H9 (cell line): ENCODE data around the gene SLC35B3. TPM values are rescaled to one million over a fixed set of nuclear protein-coding genes. Genes with fewer than 3 reads are reported as not detected.
A peak's percentile ranks its signal among the peaks of the same experiment; 100 is the strongest.

Experiments
- DNase-seq: peaks from one replicate; pipeline ENCODE4 v3.0.0-alpha.2; 2017
- H2AFZ ChIP-seq: one replicate; pipeline ENCODE4 v1.6.1; 2013; ENCODE audit warnings: mild to moderate bottlenecking, low read length, control low read depth, moderate library complexity
- H2AK5ac ChIP-seq: 2 replicates; pipeline ENCODE4 v1.6.1; 2013; ENCODE audit warnings: low read length, control low read depth, mixed read lengths; ENCODE audit not compliant: insufficient read length
- H2BK120ac ChIP-seq: one replicate; pipeline ENCODE4 v1.6.1; 2013; ENCODE audit warnings: low read depth, mild to moderate bottlenecking, low read length, control low read depth, inconsistent platforms; ENCODE audit not compliant: poor library complexity, severe bottlenecking
- H2BK12ac ChIP-seq: 2 replicates; pipeline ENCODE4 v1.6.1; 2013; ENCODE audit warnings: low read length, control low read depth, mixed read lengths, low read depth; ENCODE audit not compliant: insufficient read length
- H2BK15ac ChIP-seq: 2 replicates; pipeline ENCODE4 v1.6.1; 2013; ENCODE audit warnings: low read depth, low read length, control low read depth
- H2BK20ac ChIP-seq: one replicate; pipeline ENCODE4 v1.6.1; 2013; ENCODE audit warnings: low read depth, mild to moderate bottlenecking, low read length, control low read depth, inconsistent platforms; ENCODE audit not compliant: poor library complexity, severe bottlenecking
- H2BK5ac ChIP-seq: 2 replicates; pipeline ENCODE4 v1.6.1; 2013; ENCODE audit warnings: low read length, control low read depth, mixed read lengths; ENCODE audit not compliant: insufficient read length
- H3K14ac ChIP-seq: 2 replicates; pipeline ENCODE4 v1.6.1; 2013; ENCODE audit warnings: low read length, control low read depth; ENCODE audit not compliant: insufficient read depth
- H3K18ac ChIP-seq: 2 replicates; pipeline ENCODE4 v1.6.1; 2013; ENCODE audit warnings: low read depth, mild to moderate bottlenecking, mixed read lengths, low read length, control low read depth; ENCODE audit not compliant: insufficient read length
- H3K23ac ChIP-seq: 2 replicates; pipeline ENCODE4 v1.6.1; 2013; ENCODE audit warnings: low read length, control low read depth, mixed read lengths, low read depth; ENCODE audit not compliant: insufficient read length
- H3K23me2 ChIP-seq: 2 replicates; pipeline ENCODE4 v1.6.1; 2013; ENCODE audit warnings: low read depth, mild to moderate bottlenecking, mixed read lengths, low read length, control low read depth; ENCODE audit not compliant: insufficient read length, poor library complexity, severe bottlenecking
- H3K27ac ChIP-seq: 2 replicates; pipeline ENCODE4 v1.5.1; 2013; ENCODE audit warnings: low read length, control low read depth, mixed read lengths, low read depth; ENCODE audit not compliant: insufficient read length
- H3K27me3 ChIP-seq: 2 replicates; pipeline ENCODE4 v1.6.1; 2013; ENCODE audit warnings: low read length, control low read depth, inconsistent platforms; ENCODE audit not compliant: insufficient read depth
- H3K4ac ChIP-seq: 2 replicates; pipeline ENCODE4 v1.6.1; 2013; ENCODE audit warnings: low read depth, mild to moderate bottlenecking, control low read depth, inconsistent platforms, low read length, moderate library complexity
- H3K4me1 ChIP-seq: 2 replicates; pipeline ENCODE4 v1.6.1; 2013; ENCODE audit warnings: low read length, control low read depth, inconsistent platforms; ENCODE audit not compliant: insufficient read depth
- H3K4me2 ChIP-seq: 2 replicates; pipeline ENCODE4 v1.6.1; 2013; ENCODE audit warnings: low read length, control low read depth, mixed read lengths; ENCODE audit not compliant: insufficient read length, insufficient read depth
- H3K56ac ChIP-seq: 2 replicates; pipeline ENCODE4 v1.6.1; 2013; ENCODE audit warnings: low read depth, mild to moderate bottlenecking, mixed read lengths, low read length, control low read depth; ENCODE audit not compliant: insufficient read length
- H3K79me1 ChIP-seq: 2 replicates; pipeline ENCODE4 v1.6.1; 2013; ENCODE audit warnings: low read depth, mild to moderate bottlenecking, moderate library complexity, low read length, control low read depth, inconsistent platforms; ENCODE audit not compliant: insufficient read depth, poor library complexity, severe bottlenecking
- H3K79me2 ChIP-seq: 2 replicates; pipeline ENCODE4 v1.6.1; 2013; ENCODE audit warnings: low read length, control low read depth, inconsistent platforms; ENCODE audit not compliant: insufficient read depth
- H3K9ac ChIP-seq: 2 replicates; pipeline ENCODE4 v1.6.1; 2013; ENCODE audit warnings: low read length, control low read depth, mixed read lengths; ENCODE audit not compliant: insufficient read length; ENCODE audit errors: extremely low read depth
- H3K9me3 ChIP-seq: one replicate; pipeline ENCODE4 v1.6.1; 2013; ENCODE audit warnings: low read depth, low read length, inconsistent platforms; ENCODE audit not compliant: control insufficient read depth
- H3T11ph ChIP-seq: one replicate; pipeline ENCODE4 v1.6.1; 2013; ENCODE audit warnings: mild to moderate bottlenecking, low read length, control low read depth, inconsistent platforms
- H4K20me1 ChIP-seq: one replicate; pipeline ENCODE4 v1.6.1; 2013; ENCODE audit not compliant: control insufficient read depth, insufficient read length, insufficient read depth
- H4K5ac ChIP-seq: 2 replicates; pipeline ENCODE4 v1.6.1; 2013; ENCODE audit warnings: low read depth, mild to moderate bottlenecking, mixed read lengths, low read length, control low read depth; ENCODE audit not compliant: insufficient read length
- H4K8ac ChIP-seq: replicated peaks from 2 replicates; pipeline ENCODE4 v1.6.1; 2013; ENCODE audit warnings: low read length, control low read depth, mixed read lengths, low read depth; ENCODE audit not compliant: insufficient read length
- H4K91ac ChIP-seq: 2 replicates; pipeline ENCODE4 v1.6.1; 2013; ENCODE audit warnings: low read depth, mild to moderate bottlenecking, moderate library complexity, mixed read lengths, low read length, control low read depth; ENCODE audit not compliant: insufficient read length
- H3K27ac Mint-ChIP-seq, 3 experiments: 2 replicates in 2 of 3; 3 replicates in 1 of 3; pipeline ENCODE4 v1.8.0; 2020 to 2021; ENCODE audit warnings: mixed read lengths in 3 of 3, mild to moderate bottlenecking in 1 of 3, moderate library complexity in 1 of 3
- H3K27me3 Mint-ChIP-seq: 2 replicates; pipeline ENCODE4 v1.8.0; 2021; ENCODE audit warnings: low read depth, mild to moderate bottlenecking, moderate library complexity, mixed read lengths
- H3K36me3 Mint-ChIP-seq, 3 experiments: 2 replicates in 2 of 3; 3 replicates in 1 of 3; pipeline ENCODE4 v1.8.0; 2020 to 2021; ENCODE audit warnings: low read depth in 3 of 3, mixed read lengths in 3 of 3; ENCODE audit not compliant: insufficient read depth in 1 of 3
- H3K4me1 Mint-ChIP-seq, 2 experiments: 2 replicates each; pipeline ENCODE4 v1.8.0; 2020; ENCODE audit warnings: mixed read lengths in 2 of 2
- H3K4me3 Mint-ChIP-seq, 2 experiments: 2 replicates in 1 of 2; 3 replicates in 1 of 2; pipeline ENCODE4 v1.8.0; 2020 to 2021; ENCODE audit warnings: mild to moderate bottlenecking in 2 of 2, mixed read lengths in 2 of 2, moderate library complexity in 1 of 2
- H3K9me3 Mint-ChIP-seq, 2 experiments: 2 replicates in 1 of 2; 3 replicates in 1 of 2; pipeline ENCODE4 v1.8.0; 2020; ENCODE audit warnings: mild to moderate bottlenecking in 2 of 2, mixed read lengths in 2 of 2, moderate library complexity in 1 of 2
- WGBS: extraction: QIAGEN DNeasy Blood & Tissue Kit; methylation state at CpG from one replicate; pipeline ENCODE4 v1.1.7; 2013; ENCODE audit warnings: missing lambda C conversion rate, low lambda C conversion rate, mixed read lengths; ENCODE audit not compliant: insufficient read length; ENCODE audit errors: extremely low coverage; 5-methylcytosine and 5-hydroxymethylcytosine counted together
- total RNA-seq: library from RNA; stranded (reverse); gene quantifications from 2 replicates; pipeline ENCODE4 v1.2.1, GENCODE V29; 2021
- TF ChIP-seq, protein P1 (sequence below): fragments of 200-600 bp; sonication (generic); conservative IDR thresholded peaks from 3 replicates; pipeline ENCODE4 v1.8.0; 2021; ENCODE audit warnings: antibody characterized with exemption, mild to moderate bottlenecking

Gene SLC35B3
- total RNA-seq, 1 experiment from 2014 or later: 8.4 TPM

DNA sequence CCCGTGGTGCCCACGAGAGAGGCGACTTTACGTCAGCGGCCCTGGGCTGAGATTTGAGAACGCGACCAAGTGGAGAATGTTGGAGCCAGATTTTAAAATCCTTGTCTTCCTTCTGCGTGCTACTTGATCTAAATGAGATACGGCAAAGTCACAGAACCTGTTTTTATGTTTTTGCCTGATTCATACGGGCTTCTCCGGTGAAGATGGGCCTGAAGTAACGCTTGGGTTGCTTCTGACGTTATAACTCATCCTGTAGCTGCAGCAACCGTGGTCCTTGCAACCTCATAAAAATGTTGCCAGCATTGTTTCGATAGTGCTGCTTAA lies 462 bp upstream of the SLC35B3 start:
- Histone ChIP-seq H3K27ac (no peak overlapping the region), H4K8ac (no peak overlapping the region), H3K14ac (peak overlapping the region; percentile 69), H3K27me3 (no peaks in the 10 kb centered on the region), H4K5ac (no peak overlapping the region), H3K79me2 (peaks cover 2% of the 10 kb centered on the region; the same call in 1 of the 2 replicates), H4K20me1 (no peaks in the 10 kb centered on the region), H2BK5ac (no peak overlapping the region), H3K56ac (no peak overlapping the region), H2BK20ac (no peak overlapping the region), H4K91ac (no peak overlapping the region), H2BK12ac (no peak overlapping the region), H2BK120ac (no peak overlapping the region), H3K18ac (peak overlapping the region; percentile 50), H3K23ac (no peak overlapping the region), H3K9ac (peak overlapping the region; percentile 75), H3K4ac (no peak overlapping the region), H3K23me2 (peaks cover 5% of the 10 kb centered on the region), H2BK15ac (no peak overlapping the region), H2AFZ (peak overlapping the region; percentile 50), H3K79me1 (no peaks in the 10 kb centered on the region), H2AK5ac (no peak overlapping the region), H3K4me2 (peak overlapping the region; percentile 80), H3K9me3 (no peaks in the 10 kb centered on the region), H3T11ph (no peak overlapping the region), H3K4me1 (no peaks in the 10 kb centered on the region)
- TF ChIP-seq, protein P1, sequence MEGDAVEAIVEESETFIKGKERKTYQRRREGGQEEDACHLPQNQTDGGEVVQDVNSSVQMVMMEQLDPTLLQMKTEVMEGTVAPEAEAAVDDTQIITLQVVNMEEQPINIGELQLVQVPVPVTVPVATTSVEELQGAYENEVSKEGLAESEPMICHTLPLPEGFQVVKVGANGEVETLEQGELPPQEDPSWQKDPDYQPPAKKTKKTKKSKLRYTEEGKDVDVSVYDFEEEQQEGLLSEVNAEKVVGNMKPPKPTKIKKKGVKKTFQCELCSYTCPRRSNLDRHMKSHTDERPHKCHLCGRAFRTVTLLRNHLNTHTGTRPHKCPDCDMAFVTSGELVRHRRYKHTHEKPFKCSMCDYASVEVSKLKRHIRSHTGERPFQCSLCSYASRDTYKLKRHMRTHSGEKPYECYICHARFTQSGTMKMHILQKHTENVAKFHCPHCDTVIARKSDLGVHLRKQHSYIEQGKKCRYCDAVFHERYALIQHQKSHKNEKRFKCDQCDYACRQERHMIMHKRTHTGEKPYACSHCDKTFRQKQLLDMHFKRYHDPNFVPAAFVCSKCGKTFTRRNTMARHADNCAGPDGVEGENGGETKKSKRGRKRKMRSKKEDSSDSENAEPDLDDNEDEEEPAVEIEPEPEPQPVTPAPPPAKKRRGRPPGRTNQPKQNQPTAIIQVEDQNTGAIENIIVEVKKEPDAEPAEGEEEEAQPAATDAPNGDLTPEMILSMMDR: no peak
- H3K4me1 Mint-ChIP-seq: peaks cover 17 to 21% of the 10 kb centered on the region in 2 experiments
- H3K4me3 Mint-ChIP-seq: peak overlapping the region; percentile 95 to 96
- WGBS: no CpG with 5 or more reads among the region's 15 CpGs
- H3K27ac Mint-ChIP-seq: peak overlapping the region; percentile 85 to 95 (median 93)
- no peaks in the 10 kb centered on the region; the same call in 1 of the 2 replicates for H3K27me3 Mint-ChIP-seq
- DNase-seq: no peak
- H3K36me3 Mint-ChIP-seq: no peaks in the 10 kb centered on the region
- no peaks in the 10 kb centered on the region for H3K9me3 Mint-ChIP-seq
